ENCODE measurements around the gene ATIC.

ATIC gene

DNA sequence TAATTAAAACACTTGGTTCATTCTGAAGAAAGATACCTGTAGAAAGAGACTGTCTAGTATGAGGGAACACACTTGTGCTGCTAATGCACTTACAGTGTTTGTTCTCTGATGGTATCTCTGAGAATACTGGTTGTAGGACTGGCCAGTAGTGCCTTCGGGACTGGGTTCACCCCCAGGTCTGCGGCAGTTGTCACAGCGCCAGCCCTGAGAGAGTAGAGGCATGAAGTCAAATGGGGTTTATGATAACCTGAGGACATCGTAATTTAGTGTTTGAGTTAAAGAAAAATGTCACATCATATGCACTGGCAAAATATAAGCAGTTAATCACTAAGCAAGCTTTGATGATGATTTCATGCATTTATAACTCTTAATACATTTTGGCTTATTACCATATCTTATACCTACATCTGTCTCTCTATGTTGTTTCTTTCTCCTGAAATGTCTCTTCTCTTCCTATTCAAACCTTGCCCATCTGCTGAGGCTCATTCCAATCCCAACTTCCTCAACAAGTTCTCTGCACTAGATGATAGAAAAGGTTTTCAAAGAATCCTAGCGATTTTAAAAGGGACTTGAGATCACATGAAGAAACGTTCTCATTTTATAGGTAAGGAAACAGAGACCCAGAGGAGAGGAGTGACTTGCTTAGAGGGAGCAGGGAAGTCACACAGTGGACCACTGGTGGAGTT is 50.2 kb downstream of the ATIC start:
- no peak for DNase-seq

DNA sequence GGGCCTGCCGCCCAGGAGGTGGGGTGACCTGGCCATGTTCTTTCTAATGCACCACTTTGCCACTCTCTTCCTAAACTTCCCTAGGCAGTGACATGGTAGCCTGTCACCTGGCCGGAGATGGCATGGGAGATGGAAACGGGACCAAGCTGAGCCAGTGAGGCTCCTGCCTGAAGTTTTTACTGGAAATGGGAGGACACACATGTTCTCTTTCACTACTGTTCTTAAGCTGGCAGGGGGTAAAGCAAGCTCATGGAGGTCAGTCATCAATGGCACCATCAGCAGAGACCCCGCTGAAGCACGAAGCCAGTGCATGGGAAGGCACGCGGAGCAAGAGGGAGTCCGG is 50.7 kb downstream of the ATIC start:
- no peak for DNase-seq

DNA sequence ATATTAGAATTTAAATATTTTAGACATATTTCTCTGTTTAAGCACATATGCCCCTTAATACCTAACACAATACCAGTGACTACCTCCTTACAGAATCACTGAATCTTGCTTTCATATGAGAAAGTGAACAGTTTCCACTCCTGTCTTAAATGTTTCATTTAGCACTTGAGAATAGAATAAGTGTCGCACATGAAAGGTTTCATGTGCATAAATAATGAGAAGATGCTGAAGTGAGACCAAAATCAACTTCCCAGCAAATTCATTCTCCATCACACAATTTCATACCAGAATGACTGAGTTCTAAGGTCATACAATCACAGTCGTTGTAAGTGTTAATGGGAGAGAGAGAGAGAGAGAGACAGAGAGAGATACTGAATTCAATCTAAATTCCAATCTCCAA is 51.2 kb downstream of the ATIC start:
- no peak for DNase-seq

DNA sequence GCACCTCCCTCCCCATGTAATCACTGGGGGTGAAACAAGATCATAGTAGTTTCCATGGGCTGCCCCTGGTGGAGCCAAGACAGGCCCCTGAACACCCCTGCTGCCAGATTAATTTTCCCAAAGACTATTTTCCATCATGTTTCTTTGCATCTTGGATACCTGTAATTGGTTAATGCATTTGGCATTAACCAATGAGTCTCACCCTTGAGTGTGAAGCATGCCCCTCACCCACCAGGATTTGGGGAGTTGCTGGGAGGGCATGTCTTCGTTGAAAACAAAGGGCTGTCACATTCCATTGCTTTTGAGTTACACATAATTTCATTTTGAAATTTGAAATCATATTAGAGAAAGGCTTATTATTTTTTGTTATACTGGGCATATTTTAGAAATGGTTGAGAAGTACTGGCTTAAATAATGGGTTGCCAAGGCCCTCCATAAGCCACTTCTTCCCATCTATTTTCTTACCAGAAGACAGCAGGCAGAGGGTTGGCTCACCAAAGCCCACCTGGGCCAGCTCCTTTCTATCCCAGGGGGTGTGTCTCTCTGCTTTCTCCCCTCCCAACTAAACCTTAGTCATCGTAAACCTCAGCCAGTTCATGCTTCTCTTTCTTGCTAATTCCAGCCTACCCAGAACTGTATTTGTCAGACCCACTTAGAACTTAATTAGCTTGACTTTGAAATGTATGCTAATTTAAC is 51.8 kb downstream of the ATIC start:
- no peak for DNase-seq

DNA sequence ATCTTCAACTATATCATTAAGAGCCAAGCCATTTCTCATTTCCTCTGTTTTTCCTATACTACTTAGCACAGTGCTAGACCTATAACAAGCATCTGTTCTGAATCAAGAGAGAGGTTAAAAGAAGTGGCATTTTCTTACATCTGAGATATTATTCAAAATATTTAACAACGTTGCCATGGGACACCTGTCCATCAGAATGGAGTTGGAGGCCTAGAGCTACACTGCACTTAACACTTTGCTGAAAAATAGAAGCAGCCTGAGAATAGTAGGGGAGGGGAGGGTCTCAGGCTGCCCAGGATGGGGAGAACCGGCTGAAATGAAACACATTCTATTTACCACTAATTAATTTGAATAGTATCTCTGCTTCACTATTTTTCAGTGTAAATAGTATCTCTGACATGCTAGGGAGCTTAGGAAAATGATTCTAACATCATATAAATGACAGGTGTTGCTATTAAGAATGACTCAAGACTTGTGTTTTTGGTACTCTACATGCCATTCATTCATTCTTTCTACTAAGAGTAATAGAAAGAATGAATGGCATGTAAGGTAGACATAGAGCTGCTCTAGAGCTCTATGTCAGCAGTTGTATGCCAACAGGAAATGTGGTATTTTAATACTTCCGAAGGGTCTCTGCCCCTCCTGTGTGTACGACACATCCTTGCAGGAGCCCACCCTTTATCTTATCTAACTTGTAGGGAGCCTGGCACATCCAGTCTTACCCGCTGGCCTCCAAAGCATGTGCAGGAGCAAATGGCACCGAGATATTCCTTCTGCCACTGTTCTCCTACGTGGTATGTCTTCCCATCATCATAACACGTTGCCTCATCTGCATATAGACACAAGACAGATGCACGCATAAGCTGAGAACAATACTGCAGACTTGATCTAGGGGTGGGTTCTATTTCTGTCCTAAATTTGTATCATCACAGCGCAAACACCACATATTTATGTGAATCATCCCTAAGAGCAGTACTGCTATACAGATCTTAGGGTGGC is 52.6 kb downstream of the ATIC start:
- DNase-seq = no peak

DNA sequence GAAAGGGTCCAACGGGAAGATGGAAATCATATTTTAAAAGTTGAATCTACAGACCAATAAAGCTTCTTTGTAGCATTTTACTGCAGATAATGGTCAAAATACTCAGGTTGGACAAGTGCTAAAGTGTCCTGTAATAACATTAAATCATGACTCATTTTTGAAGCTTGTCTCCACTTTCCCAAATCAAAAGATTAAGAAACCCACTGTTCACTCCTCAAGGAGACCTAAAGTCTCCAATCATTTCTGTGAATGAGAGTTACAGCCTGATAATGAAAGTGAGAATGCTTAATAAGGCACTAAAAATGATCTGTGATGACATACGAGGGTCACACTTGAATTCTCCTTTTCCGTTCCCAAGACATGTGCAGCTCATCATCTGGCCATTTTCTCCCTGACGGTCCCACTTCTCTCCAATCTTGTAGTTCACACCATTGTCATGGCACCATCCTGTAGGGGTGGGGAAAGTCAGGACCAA is 53.4 kb downstream of the ATIC start:
- DNase-seq = no peak

DNA sequence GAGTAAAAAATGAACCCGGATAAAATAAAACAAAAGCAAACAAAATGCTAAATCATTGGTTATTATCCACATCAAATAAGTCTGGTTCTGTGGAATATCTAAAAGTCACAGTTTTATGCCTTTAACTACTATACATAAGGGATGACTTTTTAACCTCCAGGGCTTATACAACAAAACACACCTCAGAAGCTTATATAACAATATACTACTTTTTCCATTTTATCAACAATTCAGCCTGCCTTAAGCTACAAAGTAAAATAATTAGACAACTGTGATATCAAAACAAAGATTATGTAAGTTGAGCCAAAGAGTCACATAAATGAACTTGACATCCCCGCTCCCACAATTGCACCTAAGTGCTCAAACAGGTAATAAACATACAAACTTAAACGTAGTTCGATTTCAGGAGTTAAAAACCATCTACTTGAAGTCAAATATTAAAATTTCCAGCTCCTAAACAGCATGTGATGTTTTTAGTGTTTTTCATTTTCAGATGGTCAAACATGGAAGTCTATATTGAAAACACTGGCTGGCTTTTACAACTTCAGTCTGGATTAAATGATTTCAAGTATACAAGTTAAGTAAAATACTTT is 54.7 kb downstream of the ATIC start:
- no peak for DNase-seq

DNA sequence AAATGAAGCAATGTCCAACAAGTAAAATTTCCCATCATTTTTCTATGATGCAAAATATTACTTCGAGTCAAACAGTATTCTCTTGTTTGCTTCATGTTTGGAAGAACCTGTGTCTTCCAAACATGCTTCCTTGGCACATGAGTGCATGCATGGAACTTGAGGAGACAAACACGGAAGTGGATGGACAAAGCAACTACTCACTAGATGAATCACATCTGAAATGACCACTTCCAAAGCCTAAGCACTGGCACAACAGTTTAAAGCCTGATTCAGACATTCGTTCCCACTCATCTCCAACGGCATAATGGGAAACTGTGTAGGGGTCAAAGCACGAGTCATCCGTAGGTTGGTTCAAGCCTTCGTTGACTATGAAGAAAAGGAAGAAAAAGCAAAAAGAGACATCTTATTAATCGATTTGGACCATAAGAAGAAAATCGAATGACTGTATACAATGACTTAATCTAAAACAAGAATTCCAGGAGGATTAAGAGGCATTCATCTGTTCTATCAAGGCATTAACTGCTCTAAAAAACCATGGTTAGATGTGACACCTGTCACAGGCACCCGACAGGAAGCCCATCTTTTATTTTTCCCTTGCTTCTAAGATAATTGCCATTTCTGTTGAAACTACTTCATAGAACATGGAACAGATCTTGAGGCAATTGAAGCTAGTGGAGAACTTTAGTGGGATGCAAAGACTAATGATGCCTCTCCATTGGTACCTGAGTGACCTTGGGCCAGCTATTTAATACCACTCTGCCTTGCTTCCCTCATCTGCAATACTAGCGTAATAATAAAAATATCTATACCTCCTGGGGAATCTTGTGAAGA is 56.0 kb downstream of the ATIC start:
- no peak for DNase-seq

DNA sequence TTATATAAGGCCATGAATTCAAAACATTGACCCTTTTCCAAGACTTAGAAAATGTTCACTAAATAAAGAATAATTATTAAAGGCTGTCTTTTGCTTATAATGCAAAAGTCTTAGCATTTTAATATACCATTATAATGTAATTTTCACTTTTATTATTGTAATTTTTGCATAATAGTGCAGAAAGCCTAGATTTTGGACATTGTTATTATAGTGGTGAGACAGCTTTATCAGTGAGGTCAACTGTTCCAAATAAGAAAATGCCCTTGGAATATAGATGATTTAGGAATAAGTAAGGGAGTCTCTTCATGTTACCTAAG is 56.6 kb downstream of the ATIC start:
- DNase-seq = no peak

DNA sequence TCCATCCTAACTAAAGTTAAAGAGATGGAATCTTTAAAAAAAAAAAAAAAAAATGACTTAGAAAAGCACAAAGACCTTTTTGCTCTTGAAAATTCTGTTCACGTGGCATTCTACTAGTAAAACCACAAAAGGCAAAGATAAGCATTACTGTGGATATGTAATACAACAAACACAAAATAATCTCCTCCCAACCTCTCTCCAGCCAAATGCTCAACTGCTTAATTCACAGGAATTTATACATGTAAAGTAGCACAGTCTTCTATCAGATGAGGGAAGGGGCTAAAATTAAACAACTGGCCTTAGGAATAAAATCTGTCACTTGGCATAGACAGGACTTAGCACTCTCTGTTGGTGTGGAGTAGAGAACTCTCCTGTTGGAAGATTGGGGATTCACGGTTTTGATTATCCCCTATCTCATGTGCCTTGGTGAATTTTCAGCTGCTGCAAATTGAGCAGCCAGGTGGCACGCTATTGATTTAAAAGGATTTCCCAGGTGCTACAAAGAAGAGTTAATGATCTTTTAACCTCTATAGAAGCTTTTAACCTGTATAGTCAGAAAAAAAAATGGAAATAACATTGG is 57.4 kb downstream of the ATIC start:
- DNase-seq = no peak

DNA sequence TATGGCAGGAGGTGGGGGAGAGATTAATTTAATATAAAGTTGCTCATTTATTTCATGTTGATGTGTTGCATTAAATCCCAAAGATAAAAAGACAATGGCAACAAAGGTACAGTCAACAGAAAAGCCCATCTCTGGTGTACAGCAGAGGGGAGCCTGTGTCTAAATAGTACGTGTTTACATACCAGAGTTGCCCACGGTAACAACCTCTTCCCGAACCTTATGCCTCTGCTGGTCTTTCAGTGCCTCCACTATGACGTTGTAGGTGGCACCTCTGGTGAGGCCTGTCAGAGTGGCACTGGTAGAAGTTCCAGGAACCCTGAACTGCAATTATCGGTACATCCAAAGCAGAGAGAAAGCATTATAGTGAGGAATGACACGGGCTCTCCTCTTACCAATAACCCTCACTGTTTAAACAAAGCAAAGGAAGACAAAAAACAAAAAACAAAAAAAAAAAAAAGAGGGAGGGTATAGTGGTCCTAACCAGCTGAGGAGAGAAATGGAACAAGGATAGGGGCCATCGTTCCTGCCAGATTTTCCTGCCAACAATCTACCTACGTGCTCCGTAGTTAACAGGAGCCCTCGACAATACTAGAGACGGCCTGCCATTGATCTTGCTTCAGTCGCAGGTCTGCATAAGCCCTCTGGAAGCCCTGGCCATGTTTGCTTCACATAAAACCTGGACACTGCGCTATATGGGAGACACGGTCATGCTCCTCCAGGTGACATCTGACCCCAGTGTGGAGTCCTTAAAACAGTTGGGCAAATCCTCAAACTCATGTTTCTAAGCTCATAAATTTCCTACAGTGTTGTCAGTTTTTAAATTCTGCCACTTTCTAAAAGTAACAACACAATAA is 58.5 kb downstream of the ATIC start:
- DNase-seq = no peak

DNA sequence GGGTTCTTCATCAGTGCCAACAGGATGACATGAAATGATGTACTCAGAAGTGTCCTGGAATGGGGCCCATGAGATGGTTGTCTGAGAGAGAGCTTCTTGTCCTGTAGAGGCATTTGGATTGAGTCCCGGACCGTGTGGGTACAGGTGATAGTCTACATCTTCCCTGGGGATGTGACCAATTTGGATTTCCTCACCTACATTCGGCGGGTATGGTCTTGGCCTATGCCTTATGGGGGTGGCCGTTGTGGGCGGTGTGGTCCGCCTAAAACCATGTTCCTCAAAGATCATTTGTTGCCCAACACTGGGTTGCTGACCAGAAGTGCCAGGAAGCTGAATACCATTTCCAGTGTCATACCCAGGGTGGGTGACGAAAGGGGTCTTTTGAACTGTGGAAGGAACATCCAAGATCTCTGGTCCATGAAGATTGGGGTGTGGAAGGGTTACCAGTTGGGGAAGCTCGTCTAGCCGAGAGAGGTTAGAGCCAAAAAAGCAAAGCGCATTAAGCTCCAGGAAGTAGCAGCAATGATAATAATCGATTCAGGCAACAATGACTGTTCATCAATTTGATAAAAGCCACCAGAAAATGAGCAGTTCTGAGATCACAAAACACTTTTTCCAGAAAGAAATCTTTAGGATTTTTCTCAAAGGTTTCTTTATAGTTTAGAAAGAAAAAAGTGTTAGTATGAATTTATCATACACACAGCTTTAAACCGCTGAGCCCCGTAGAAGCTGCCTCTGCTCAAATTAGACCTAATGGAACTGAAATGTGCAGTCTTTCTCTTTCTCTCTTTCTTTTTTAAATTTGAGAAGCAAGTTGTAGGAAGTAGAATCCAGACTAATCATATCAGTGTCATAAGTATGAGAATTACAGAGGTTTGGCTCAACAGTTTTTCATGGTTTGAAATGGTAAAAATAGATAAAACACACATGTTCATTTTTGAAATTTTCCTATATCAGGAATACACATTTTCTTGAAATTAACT is 60.3 kb downstream of the ATIC start:
- DNase-seq = no peak

DNA sequence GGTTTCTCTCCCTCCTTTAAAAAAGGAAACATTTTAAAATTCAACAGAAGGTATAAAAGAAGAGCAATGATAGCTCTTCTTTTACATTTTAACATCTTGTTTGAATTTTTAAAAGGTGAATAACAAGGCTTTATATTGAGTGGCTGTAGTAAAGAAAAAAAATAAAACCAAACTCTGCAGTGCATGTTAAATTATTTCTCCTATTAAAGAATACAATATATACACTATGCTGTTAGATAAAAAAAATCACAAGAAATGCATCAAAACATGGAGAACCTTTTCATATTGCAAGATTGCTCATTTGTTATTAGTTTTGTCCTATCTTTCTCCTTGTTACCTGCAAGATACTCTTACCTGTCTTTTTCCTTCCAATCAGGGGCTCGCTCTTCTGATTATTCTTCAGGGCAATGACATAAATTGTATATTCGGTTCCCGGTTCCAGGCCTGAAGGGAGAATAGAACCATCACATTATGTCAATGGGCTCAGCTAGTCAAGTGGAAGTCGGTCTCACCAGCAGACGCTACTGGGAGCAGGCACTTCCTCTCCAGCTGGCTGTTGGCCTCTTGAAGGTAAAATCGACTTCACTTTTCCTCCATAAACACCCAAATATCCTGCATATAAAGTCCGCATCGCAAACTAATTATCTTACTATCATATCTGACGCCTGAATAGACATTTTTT is 61.2 kb downstream of the ATIC start:
- DNase-seq = no peak

DNA sequence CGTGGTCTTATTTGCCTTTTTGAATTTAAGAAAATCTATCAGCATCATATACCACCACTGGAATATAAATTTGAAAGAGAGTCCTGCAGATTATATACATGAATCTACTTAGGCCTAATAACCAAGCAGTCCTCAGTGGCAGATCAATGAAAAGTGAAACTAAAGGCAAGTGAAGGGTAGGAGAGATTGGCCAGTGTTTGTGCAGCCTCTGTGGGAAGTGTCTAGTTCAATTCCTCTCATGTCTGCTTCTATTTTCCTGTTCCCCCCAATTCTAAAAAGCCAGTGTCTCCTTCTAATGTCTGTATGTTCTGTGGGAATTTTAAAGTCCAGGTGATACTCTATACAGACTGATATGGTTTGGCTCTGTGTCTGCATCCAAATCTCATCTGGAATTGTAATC is 62.1 kb downstream of the ATIC start:
- DNase-seq = no peak

DNA sequence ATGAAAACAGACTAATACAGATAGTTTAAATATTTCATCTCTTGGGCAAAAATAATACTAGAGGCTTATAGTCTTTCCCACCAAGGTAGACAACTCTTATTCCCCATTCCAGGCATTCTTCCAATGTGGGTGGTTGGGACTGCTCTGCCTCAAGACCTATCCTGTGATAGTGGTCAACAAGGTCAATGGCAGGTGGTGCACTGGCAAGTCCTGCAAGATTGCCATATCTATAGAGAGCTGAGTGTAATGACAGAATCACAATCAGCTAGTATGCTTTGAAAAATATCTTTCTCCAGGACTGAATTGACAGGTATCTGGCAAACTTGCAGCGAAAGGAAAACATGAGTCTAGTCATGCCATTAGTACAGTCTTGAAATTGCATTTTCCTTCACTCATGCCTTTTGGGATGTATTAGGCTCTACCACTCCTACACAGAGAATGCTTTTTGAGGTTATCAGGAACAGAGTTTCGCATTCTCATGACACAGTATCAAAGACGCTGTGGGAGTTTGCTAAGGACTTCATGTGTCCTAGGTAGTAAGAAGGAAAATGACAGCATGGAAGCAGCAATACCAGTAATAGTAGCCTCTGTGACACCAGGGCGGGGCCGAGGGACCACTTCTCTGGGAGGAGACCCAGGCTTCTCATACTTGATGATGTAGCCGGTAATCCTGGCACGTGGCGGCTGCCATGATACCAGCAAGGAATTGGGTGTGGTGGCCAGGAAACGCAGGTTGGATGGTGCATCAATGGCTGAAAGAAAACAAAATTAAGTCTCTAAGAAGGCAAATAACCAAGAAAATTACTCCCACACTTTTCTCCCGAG is 63.0 kb downstream of the ATIC start:
- no peak for DNase-seq

DNA sequence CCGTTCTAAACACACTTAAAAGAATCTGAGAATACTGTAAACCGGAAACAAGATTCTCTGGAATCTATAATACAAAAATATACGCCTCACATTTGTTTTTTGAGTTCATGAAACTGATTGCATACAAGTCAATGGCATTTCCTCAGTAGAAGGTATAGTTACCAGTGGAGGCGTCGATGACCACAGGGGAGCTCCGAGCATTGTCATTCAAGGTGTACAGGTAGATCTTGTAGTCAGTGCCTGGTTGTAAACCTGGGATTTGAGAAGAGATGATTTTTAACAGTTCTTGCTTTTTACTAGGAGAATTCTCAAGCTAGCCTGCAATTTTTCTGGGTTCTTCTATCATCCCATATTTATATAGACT is 63.6 kb downstream of the ATIC start:
- no peak for DNase-seq

DNA sequence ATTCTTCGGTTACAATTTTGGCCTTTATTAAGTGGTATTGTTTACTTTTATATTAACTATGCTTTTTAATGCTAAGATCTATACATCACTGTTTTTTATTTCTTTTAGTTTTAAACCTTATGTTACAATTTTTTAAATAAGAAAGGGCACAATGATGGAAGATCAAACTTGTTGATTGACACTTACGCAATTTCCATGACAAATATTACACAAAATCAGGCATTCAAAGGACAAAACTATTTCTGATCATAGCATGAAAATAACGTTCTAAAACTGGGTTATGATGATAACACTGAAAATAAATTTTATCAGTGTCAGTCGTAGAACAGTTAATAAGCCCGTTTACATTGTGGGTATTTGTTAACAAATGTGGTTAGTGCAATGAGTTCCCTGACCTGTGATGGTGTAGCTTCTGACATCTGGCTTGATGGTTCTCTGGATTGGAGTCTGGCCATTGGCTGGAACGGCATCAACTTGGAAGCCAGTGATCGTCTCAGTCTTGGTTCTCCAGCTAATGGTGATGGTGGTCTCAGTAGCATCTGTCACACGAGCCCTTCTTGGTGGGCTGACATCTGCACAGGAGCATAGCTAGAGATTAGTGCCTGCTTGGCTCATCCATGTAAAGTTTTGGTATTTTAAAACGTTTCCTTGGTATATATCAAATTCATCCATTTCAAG is 64.4 kb downstream of the ATIC start:
- no peak for DNase-seq

DNA sequence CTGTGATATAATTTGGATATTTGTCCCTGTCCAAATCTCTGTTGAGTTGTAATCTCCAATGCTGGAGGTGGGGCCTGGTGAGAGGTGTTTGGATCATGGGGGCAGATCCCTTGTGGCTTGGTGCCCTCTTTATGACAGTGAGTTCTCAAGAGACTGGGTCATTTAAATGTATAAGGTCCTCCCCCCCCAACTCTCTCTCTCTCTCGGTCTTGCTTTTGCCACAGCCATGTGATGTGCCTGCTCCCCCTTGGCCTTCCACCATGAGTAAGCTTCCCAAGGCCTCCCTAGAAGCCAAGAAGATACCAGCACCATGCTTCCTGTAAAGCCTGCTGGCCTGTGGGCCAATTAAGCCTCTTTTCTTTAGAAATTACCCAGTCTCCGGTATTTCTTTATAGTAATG is 65.4 kb downstream of the ATIC start:
- DNase-seq = no peak
